ENCODE measurements around the gene PROKR1. TPM values are rescaled to one million over a fixed set of nuclear protein-coding genes. Genes with fewer than 3 reads are reported as not detected.
"Not testable (repeated sequence)": the region's sequence is repeated elsewhere in the genome, so short reads cannot be mapped to it uniquely, and the experiment has no call there.

Gene PROKR1
- polyA plus RNA-seq, 2 of the 4 experiments (the other 2 are of a cell fraction): not detected

- DNase-seq (ENCODE audit: low read depth in 1 of 2, low spot score in 1 of 2): no peak
- 65% methylated on average over 4 of the region's 4 CpGs for WGBS (ENCODE audit: missing lambda C conversion rate)
- Histone ChIP-seq H3K4me3 (no peak overlapping the region), H3K9me3 (peaks cover 54% of the 10 kb centered on the region), H3K27ac (no peak overlapping the region), H3K4me2 (no peak overlapping the region), H3K4me1 (no peaks in the 10 kb centered on the region)
- no peak for TF ChIP-seq CHD4 (IDR thresholded peaks at IDR 0.05; ENCODE audit: borderline replicate concordance)
- ChIA-PET POLR2A (no interaction called here), CTCF (interaction anchor here (1.4 kb wide), 1 partner anchor 37 kb away, joined by 4 read pairs; no protein-coding TSS in a partner anchor)
- no peak for ATAC-seq
- no peak for FAIRE-seq
Observed at GRCh38 chr2:68671961-68672360, 28.6 kb downstream of the PROKR1 start.

- FAIRE-seq (no peak), ATAC-seq (no peak), DNase-seq (ENCODE audit: low read depth in 1 of 2, low spot score in 1 of 2) (no peak)
- Histone ChIP-seq H3K27ac (no peak overlapping the region), H3K9me3 (peaks cover 47% of the 10 kb centered on the region), H3K4me1 (no peaks in the 10 kb centered on the region), H3K4me2 (no peak overlapping the region), H3K4me3 (no peak overlapping the region)
- no peak for TF ChIP-seq TFCP2L1 (CRISPR knock-in tag; IDR thresholded peaks at IDR 0.05)
- no peak for TF ChIP-seq PHF8 (IDR thresholded peaks at IDR 0.05; ENCODE audit: borderline replicate concordance, low read depth)
- TF ChIP-seq RARB (CRISPR knock-in tag; IDR thresholded peaks at IDR 0.05): no peak
- no peak for TF ChIP-seq USF2 (IDR thresholded peaks at IDR 0.05)
- TF ChIP-seq SREBF2 (IDR thresholded peaks at IDR 0.05): no peak
- ChIA-PET CTCF (no interaction called here), POLR2A (no interaction called here)
- 25% methylated on average over 3 of the region's 3 CpGs for WGBS (ENCODE audit: missing lambda C conversion rate)
Observed at GRCh38 chr2:68673631-68674030, 30.3 kb downstream of the PROKR1 start.

DNA sequence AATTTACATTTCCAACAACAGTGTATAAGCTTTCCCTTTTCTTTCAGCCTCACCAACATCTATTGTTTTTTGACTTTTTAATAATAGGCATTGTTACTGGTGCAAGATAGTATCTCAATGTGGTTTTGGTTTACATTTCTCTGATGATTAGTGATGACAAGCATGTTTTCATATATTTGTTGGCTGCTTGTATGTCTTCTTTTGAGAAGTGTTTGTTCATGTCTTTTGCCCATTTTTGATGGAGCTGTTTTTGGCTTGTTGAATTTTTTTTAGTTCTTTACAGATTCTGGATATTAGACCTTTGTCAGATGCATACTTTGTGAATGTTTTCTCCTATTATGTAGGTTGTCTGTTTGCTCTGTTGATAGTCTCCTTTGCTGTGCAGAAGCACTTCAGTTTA, 32.1 kb downstream of the PROKR1 start:
- H3K4me3 ChIP-seq: no peak overlapping the region
- H3K27ac ChIP-seq: no peak overlapping the region
- CTCF ChIA-PET: no interaction called here
- no peak for FAIRE-seq
- POLR2A ChIA-PET: no interaction called here
- DNase-seq (ENCODE audit: low read depth in 1 of 2, low spot score in 1 of 2): no peak
- no peak for ATAC-seq
- no peak overlapping the region for H3K4me2 ChIP-seq
- peaks cover 44% of the 10 kb centered on the region for H3K9me3 ChIP-seq
- TF ChIP-seq JUN (IDR thresholded peaks at IDR 0.05): no peak
- no peak for TF ChIP-seq NR3C1 (IDR thresholded peaks at IDR 0.05)
- TF ChIP-seq FOSB (CRISPR knock-in tag; IDR thresholded peaks at IDR 0.05): no peak
- no peak for TF ChIP-seq HOXB13 (CRISPR knock-in tag; IDR thresholded peaks at IDR 0.05; ENCODE audit: low read depth)
- TF ChIP-seq RAD21 (conservative IDR thresholded peaks at IDR 0.05 in 1 of 2, IDR thresholded peaks at IDR 0.05 in 1 of 2): no peak
- no peaks in the 10 kb centered on the region for H3K4me1 ChIP-seq

GRCh38 chr2:68677837-68678236, 34.5 kb downstream of the PROKR1 start:
- POLR2A ChIA-PET; CTCF ChIA-PET; FAIRE-seq; H3K4me2 ChIP-seq; H3K4me3 ChIP-seq; H3K4me1 ChIP-seq; H3K27ac ChIP-seq; DNase-seq (ENCODE audit: low read depth in 1 of 2, low spot score in 1 of 2); ATAC-seq: not testable (repeated sequence)
- WGBS (ENCODE audit: missing lambda C conversion rate): 47% methylated on average over 3 of the region's 3 CpGs
- peaks cover 32% of the 10 kb centered on the region for H3K9me3 ChIP-seq

- not testable (repeated sequence) for FAIRE-seq, H3K4me1 ChIP-seq, ATAC-seq
- Histone ChIP-seq H3K4me3 (peak overlapping the region; percentile 55), H3K4me2 (peak overlapping the region; percentile 61), H3K9me3 (peaks cover 19% of the 10 kb centered on the region), H3K27ac (peak overlapping the region; percentile 76 to 86)
- POLR2A ChIA-PET: interaction anchor here (0.6 kb wide), 1 partner anchor 761 kb away, joined by 3 read pairs; no protein-coding TSS in a partner anchor
- CTCF ChIA-PET: interaction anchor here (1.2 kb wide), 1 partner anchor 84 kb away, joined by 3 read pairs; no protein-coding TSS in a partner anchor
- DNase-seq (ENCODE audit: low read depth in 1 of 2, low spot score in 1 of 2): peak in 1 of 2 experiments; percentile 43
- 4% methylated on average over 21 of the region's 25 CpGs for WGBS (ENCODE audit: missing lambda C conversion rate)
Observed at GRCh38 chr2:68679166-68679916, 36.0 kb downstream of the PROKR1 start.

DNA sequence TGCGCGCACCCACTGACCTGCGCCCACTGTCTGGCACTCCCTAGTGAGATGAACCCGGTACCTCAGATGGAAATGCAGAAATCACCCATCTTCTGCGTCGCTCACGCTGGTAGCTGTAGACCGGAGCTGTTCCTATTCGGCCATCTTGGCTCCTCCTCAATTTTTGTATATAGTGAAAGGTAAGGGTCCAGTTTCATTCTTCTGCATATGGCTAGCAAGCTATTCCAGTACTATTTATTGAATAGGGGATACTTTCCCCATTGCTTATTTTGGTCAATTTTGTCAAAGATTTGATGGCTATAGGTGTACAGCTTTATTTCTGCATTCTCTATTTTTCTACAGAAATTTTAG, 36.5 kb downstream of the PROKR1 start:
- Histone ChIP-seq H3K4me3 (peak overlapping the region; percentile 55), H3K9me3 (peaks cover 13% of the 10 kb centered on the region), H3K4me2 (peak overlapping the region; percentile 61), H3K27ac (peak overlapping the region; percentile 76 to 86)
- FAIRE-seq; H3K4me1 ChIP-seq; POLR2A ChIA-PET; DNase-seq (ENCODE audit: low read depth in 1 of 2, low spot score in 1 of 2): not testable (repeated sequence)
- ATAC-seq: peak in 1 of 2 experiments; percentile 51; a peak in 4 of 6 replicates
- 0% methylated on average over 5 of the region's 9 CpGs for WGBS (ENCODE audit: missing lambda C conversion rate)
- CTCF ChIA-PET: interaction anchor here (1.2 to 2.0 kb wide), 2 partner anchors 29 to 85 kb away, joined by 3 to 5 read pairs; no protein-coding TSS in a partner anchor
